GM19025 (cell line): ENCODE results near the gene SLC51B.
"Not testable (repeated sequence)": the region's sequence is repeated elsewhere in the genome, so short reads cannot be mapped to it uniquely, and the experiment has no call there.

Source experiments
- ATAC-seq: cut with Tn5 transposase; IDR thresholded peaks from one replicate; pipeline ENCODE4 v1.9.1; 2021; ENCODE audit warnings: mild to moderate bottlenecking, low read depth, moderate library complexity; ENCODE audit not compliant: unreplicated experiment

The SLC51B gene

DNA sequence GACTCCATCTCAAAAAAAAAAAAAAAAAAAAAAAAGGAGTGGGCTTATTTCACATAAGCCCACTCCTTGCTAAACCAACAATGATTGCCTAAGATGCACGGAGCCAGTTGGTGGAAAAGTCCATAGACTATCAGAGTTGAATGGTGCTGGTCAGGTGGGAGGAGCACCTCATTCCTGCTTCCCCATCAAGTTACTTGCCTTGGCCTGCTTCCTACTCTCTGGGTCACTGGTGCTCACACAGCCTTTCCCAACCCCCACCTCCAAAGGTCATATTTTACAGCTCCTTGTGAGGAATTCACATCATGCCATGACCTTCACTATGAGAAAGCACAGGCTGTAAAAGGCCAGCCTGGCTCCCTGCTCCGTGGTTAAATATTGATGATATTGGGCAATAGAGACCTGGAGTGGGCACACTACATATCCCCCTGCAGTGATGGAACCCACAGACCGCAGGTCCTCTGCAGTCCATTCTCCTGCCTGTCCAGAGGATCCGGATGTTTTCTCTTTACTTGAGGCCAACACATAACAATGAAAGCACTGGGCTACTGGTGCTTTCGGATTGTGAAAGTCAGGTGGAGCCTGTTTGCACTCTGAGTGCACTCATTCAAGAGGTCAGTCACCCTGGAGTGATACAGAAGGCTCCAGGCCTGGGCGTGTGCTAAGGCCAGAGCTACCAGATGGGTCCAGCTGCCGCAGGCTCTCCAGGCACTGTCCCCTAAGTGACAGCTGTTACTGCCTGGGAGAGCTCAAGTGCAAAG is at the start of gene SLC51B:
SLC51B (plus strand) TSS at position 664 of the 758 bp plus-strand sequence. CDS start 4,618 bp downstream, outside the sequence.
- ATAC-seq, result no peak

- ATAC-seq, result no peak
These were observed 48.1 kb upstream of the SLC51B start for GRCh38 chr15:64997066-64997465.

DNA sequence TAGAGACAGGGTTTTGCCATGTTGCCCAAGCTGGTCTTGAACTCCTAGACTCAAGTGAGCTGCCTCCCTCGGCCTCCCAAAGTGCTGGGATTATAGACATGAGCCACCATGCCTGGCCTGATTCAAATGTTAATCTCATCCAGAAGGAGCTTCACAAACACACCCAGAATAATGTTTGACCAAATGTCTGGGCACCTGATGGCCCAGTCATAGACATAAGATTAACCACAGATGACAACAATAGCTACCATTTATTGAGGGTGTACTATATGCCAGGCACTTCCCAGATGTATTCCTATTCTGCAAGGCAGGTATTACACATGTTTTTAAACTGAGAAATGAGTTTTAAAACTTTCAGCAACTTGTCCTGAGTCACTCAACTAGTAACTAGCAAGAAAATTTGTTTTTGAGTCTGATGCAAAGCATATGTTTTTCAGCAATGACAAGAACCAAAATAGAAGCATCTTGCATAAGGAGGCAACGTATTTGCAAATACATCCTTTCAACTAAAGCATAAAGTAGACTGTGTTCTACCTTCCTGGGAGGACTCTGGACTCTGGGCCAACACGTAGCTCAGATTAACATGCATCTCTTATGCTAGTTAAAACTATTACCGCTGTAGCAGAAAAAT is 47.3 kb upstream of the SLC51B start:
- ATAC-seq, result no peak

GRCh38 chr15:65004993-65005392 is 40.2 kb upstream of the SLC51B start:
- no peak for ATAC-seq

DNA sequence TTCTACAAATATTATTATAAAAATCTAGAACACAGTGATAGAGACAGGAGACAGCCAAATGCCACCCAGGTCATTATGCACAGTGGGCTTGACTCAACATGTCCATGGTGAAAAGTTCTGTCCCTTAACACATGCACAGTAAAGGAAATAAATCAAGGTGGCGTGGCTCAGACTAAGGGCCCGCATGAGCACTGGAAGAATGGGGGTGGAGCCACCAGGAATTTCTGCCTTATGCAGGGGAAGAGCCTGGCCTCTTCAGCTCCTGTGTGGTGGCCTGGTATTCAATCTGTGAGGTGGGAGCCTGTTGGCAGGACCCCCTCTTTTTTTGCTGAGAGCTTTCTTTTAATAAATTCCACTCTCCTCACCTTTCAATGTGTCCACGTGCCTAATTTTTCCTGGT is 38.3 kb upstream of the SLC51B start:
- ATAC-seq, result no peak

DNA sequence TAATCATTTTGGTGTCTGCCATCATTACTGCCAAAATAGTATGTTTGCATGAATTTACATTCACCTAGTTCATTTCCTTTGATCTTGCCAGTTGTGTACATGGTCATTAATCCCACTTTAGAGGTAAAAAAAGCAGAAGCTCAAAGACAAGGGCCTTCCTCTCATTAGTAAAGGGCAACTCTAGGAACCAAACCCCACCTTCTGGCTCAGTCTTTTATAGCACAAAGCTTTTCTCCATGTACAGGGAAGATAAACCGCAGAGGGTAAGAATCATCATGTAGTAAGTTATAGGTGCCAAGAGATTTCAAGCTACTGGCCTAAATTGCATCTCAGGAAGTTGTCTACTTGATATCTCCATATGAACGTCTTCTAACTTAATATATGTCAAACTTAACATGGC is 36.2 kb upstream of the SLC51B start:
- no peak for ATAC-seq

GRCh38 chr15:65011198-65011597 is 34.0 kb upstream of the SLC51B start:
- not testable (repeated sequence) for ATAC-seq

DNA sequence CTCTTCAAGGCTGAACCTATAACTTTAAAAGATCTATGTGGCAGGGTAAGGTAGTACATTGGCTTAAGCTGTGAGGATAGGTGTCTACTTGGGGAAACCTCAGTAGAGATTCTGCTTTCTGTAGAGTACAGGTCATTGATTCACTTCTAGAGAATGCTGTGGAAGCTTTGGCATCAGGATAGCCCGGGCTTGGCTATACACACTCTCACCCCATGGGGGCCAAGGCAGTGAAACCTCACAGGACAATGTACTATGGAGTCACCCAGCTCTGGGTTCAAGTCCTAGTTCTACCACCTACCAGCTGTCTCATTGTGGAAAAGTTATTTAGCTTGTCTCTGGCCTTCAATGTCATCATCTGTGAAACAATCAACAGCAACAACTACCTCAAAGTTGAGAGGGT is 24.8 kb upstream of the SLC51B start:
- no peak for ATAC-seq

GRCh38 chr15:65021488-65021887 is 23.7 kb upstream of the SLC51B start:
- no peak for ATAC-seq

DNA sequence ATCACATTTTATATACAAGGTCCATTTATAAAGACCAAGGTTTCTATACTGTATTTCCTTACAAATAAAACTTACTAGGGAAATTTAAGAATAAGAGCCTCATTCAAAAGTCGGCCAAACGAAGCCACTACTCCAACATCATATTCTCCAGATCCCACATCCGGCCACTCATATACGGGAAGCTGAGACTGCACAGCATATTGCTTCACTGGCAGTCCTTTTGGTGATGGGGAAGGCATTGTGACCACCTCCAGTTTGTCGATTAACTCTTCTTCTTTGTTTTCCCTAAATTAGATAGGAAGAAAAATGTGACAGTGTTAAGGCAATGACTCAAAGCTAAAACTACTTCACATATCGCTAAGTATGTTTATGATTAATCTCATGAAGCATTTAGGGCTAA is 18.4 kb upstream of the SLC51B start:
- no peak for ATAC-seq

DNA sequence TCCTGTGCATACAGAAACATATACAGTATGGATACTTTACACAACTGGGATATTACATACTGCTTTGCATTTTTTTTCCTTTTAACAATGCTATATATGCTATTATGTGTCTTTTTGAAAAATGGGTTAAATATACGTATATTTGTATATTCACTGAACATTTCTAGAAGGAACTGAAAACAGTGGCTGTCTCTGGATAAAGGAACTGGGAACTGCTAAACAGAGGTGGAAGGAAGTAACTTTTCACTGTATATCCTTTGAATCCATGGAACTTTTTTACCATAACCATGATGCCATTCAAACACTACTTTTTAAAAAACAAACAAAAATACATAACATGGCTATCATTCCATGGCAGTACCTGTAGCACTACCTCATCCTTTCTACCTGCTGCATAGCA is 17.6 kb upstream of the SLC51B start:
- no peak for ATAC-seq

- no peak for ATAC-seq
These were observed 16.8 kb upstream of the SLC51B start for GRCh38 chr15:65028338-65028737.

- peak; percentile 74 for ATAC-seq
These were observed 16.1 kb upstream of the SLC51B start, which contains the start of gene MTFMT for GRCh38 chr15:65028921-65029735. TSS of gene MTFMT (minus strand) at chr15:65029639. CDS start at chr15:65029613, 26 bp downstream.

DNA sequence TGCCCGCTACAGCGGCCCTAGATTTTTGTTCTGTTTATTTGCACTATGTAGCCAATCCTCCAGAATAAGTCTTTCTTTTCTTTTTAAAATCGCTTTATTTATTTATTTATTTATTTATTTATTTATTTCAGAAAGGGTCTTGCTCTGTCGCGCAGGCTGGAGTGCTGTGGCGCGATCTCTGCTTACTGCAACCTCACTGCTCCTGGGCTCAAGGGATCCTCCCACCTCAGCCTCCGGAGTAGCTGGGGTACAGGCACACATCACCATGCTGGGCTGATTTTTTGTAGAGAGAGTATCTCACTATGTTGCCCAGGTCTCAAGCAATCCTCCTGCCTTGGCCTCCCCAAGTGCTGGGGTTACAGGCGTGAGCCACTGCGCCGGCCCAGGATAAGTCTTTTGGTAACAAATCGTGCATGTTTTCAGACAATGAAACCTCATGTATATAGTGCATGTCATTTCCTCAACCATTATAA is 15.4 kb upstream of the SLC51B start:
- ATAC-seq, result no peak

- ATAC-seq, result no peak
These were observed 12.2 kb upstream of the SLC51B start for GRCh38 chr15:65032801-65033537.

GRCh38 chr15:65033659-65034269 is 11.4 kb upstream of the SLC51B start:
- ATAC-seq, result no peak

DNA sequence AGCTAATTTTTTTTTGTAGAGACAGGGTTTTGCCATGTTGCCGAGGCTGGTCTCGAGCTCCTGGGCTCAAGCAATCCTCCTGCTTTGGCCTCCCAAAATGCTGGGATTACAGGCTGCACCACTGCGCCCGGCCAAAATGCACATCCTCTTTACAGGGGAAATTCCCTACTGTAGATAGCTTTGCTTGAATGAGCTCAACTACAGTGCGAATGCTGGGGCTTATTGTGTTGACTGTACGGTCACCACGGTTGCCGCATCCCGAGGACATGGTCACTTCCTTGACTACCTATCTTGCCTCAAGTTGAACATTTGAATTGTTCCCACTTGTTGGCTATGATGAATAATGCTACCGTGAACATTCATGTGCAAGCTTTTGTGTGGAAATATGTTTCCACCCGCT is 10.5 kb upstream of the SLC51B start:
- ATAC-seq, result no peak

- no peak for ATAC-seq
These were observed 7.9 kb upstream of the SLC51B start for GRCh38 chr15:65037309-65037708.

DNA sequence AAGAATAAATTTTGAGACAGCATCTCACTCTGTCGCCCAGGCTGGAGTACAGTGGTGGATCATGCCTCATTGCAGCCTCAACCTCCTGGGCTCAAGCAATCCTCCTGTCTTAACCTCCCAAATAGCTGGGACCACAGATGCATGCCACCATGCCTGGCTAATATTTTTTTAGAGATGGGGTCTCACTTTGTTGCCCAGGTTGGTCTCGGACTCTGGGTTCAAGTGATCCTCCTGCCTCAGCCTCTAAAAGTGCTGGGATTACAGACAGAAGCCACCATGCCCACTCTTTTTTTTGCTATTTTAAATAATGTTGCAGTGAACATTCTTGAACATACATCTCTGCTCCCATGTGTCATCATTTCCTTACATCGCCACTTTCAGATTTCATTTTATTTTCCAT is 6.8 kb upstream of the SLC51B start:
- no peak for ATAC-seq

DNA sequence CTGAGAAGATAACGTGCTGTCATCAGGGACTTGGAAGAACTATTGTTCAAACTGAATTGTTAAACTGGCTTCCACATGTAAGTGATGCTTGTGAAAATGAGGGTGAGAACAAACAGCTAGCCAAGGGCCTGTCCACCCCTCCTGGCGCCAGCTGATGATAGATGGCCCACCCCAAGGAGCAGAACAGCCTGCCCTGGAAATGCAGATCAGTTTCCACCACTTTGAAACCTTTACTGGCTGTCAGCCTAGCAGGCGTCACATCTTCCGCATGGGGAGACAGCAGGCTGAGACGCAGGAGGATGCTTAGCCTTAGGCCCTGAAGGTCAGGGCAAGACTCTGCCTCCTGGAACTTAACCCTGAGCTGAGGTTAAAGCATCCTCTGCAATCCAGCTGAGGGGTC is 6.4 kb upstream of the SLC51B start:
- ATAC-seq, result no peak
